ENCODE data around the gene ZNF302.

DNA sequence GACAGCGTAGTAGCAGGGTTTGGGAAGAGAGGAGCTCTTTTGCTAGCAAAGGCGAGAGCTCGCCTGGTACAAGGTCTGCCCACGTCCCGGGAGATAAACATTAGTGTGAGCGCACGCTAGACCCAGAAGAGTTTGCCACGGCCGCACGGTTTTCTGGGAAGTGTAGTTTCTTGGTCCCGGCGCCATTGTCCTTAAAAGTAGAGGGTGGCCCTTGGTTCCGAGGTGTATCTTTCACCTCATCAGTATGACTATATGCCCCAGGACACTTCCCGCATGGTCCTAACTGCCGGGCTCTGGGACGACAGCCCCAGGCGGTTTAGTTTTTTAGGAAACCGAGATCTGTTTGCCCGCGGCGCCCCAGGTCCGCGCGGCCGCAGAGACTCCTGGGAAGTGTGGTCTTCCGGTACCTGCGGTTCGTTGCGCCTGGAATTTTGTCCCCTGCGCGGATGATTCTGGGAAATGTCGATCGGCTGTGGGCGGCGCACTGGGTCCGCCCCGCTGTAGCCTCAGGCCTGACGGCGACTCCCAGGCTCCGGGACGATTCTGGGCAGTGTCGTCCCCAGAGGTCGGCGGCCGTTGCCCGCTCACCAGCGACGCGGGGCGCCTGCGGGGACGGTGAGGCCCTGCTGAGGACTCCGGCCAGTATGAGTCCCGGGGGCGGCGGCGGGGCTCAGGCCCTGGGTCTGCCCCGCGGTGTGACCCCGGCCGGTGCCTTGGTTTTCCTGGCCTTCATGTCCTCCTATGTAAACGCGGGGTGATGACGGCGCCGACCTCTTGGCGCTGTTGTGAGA, 56.5 kb downstream of the ZNF302 start, which contains the start of gene ZNF181:
- TF ChIP-seq EP300 (IDR thresholded peaks at IDR 0.05) (peak in 1 of 4 donors; percentile 70), POLR2A (IDR thresholded peaks at IDR 0.05) (peak in 2 of 4 donors; percentile 65 to 85)
- TF ChIP-seq, protein P1, sequence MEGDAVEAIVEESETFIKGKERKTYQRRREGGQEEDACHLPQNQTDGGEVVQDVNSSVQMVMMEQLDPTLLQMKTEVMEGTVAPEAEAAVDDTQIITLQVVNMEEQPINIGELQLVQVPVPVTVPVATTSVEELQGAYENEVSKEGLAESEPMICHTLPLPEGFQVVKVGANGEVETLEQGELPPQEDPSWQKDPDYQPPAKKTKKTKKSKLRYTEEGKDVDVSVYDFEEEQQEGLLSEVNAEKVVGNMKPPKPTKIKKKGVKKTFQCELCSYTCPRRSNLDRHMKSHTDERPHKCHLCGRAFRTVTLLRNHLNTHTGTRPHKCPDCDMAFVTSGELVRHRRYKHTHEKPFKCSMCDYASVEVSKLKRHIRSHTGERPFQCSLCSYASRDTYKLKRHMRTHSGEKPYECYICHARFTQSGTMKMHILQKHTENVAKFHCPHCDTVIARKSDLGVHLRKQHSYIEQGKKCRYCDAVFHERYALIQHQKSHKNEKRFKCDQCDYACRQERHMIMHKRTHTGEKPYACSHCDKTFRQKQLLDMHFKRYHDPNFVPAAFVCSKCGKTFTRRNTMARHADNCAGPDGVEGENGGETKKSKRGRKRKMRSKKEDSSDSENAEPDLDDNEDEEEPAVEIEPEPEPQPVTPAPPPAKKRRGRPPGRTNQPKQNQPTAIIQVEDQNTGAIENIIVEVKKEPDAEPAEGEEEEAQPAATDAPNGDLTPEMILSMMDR (IDR thresholded peaks at IDR 0.05) = peak in 1 of 6 experiments; percentile 13
